Left lung (tissue), 10 donors: Measurements from ENCODE around the gene SLC39A1. TPM values are rescaled to one million over a fixed set of nuclear protein-coding genes. Genes with fewer than 3 reads are reported as not detected.

Experiments used
- ATAC-seq: fragments of 200-7000 bp; cut with Tn5 transposase; one replicate; pipeline ENCODE4 v1.9.1; 2020; ENCODE audit warnings: moderate library complexity
- DNase-seq, 4 donors: peaks; one replicate each; pipeline ENCODE4 v3.0.0-alpha.2; 2013 to 2020
- H3K27ac ChIP-seq, 2 donors: fragments of 200-600 bp; sonication (generic) in 1 of 2; one replicate each; pipeline versions ENCODE4 v1.5.0 to v1.8.0; 2020 to 2021
- H3K27me3 ChIP-seq, 2 donors: fragments of 200-600 bp; sonication (generic) in 1 of 2; one replicate each; pipeline versions ENCODE4 v1.5.0 to v1.8.0; 2020 to 2021
- H3K36me3 ChIP-seq, 2 donors: fragments of 200-600 bp; sonication (generic) in 1 of 2; one replicate each; pipeline versions ENCODE4 v1.5.0 to v1.8.0; 2020 to 2021
- H3K4me1 ChIP-seq, 2 donors: fragments of 200-600 bp; one replicate each; pipeline ENCODE4 v1.8.0; 2021
- H3K4me3 ChIP-seq, 2 donors: fragments of 200-600 bp; sonication (generic) in 1 of 2; one replicate each; pipeline versions ENCODE4 v1.5.0 to v1.8.0; 2020 to 2021; ENCODE audit warnings: mild to moderate bottlenecking in 1 of 2
- H3K9me3 ChIP-seq, 2 donors: fragments of 200-600 bp; sonication (generic) in 1 of 2; one replicate each; pipeline versions ENCODE4 v1.5.0 to v1.8.0; 2020 to 2021
- intact Hi-C, 2 donors: fragments of 100-400 bp; cut with DNase I; formaldehyde crosslinking; loops; one replicate each; pipeline versions ENCODE4 v1.11.2 to v1.14.2; 2022
- polyA plus RNA-seq, 6 donors: library from polyadenylated mRNA; unstranded; fragments of 120-200 nt; gene quantifications; one replicate each; pipeline ENCODE4 v1.2.1, GENCODE V29; 2013; ENCODE audit not compliant: insufficient read length in 6 of 6
- total RNA-seq, 2 donors: library from RNA; stranded (reverse); fragmentation: NEBNext Ultra II Directional; extraction: Animal tissue kit (Norgen Biotek cat#: 25700); gene quantifications; one replicate each; pipeline ENCODE4 v1.2.1, GENCODE V29; 2021
- TF ChIP-seq, protein P1 (sequence below), 2 donors: fragments of 200-600 bp; sonication (generic) in 1 of 2; IDR thresholded peaks; one replicate each; pipeline versions ENCODE4 v1.5.0 to v1.8.0; 2021; ENCODE audit warnings: antibody characterized with exemption in 2 of 2
- donor health status: DM: no; HTN: yes; CAD: no.
- donor health status: DM: no; HTN: no; CAD: no.

The SLC39A1 gene
- total and polyA plus RNA-seq, 8 donors: 59.1 to 185 (median 64.0) TPM

DNA sequence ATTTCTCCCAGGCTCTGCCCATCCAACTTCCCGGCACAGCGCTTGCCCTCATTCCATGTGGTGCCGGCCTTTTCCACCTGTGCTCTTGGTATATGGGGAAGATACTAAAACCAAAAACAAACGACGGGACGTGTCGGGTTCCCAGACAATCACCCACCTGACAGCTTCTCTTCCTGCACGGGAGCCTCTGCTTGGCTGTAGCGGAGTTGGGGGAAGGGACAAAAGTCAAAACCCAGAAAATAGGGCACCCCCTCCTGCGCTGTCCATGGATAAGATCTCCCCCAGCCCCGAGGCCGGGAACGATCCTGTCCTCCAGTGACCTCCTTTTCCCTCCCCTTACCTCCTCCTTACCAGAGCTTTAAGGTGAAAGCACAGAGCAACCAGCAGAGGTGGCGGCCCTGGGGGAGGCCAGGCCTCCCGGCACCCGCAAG is 13.5 kb upstream of the SLC39A1 start:
- Histone ChIP-seq H3K4me1 (peaks cover 15 to 49% of the 10 kb centered on the region in 2 donors), H3K9me3 (no peaks in the 10 kb centered on the region), H3K4me3 (peak overlapping the region; percentile 98 to 99), H3K27me3 (no peaks in the 10 kb centered on the region), H3K36me3 (peaks cover 0 to 53% of the 10 kb centered on the region in 2 donors), H3K27ac (peak overlapping the region; percentile 90)
- no peak for DNase-seq
- intact Hi-C loops: no loop called here
- ATAC-seq: peak; percentile 5
- TF ChIP-seq, protein P1, sequence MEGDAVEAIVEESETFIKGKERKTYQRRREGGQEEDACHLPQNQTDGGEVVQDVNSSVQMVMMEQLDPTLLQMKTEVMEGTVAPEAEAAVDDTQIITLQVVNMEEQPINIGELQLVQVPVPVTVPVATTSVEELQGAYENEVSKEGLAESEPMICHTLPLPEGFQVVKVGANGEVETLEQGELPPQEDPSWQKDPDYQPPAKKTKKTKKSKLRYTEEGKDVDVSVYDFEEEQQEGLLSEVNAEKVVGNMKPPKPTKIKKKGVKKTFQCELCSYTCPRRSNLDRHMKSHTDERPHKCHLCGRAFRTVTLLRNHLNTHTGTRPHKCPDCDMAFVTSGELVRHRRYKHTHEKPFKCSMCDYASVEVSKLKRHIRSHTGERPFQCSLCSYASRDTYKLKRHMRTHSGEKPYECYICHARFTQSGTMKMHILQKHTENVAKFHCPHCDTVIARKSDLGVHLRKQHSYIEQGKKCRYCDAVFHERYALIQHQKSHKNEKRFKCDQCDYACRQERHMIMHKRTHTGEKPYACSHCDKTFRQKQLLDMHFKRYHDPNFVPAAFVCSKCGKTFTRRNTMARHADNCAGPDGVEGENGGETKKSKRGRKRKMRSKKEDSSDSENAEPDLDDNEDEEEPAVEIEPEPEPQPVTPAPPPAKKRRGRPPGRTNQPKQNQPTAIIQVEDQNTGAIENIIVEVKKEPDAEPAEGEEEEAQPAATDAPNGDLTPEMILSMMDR (IDR thresholded peaks at IDR 0.05): no peak

GRCh38 chr1:153973525-153973924 is 10.2 kb upstream of the SLC39A1 start:
- Histone ChIP-seq H3K9me3 (no peaks in the 10 kb centered on the region), H3K4me3 (no peak overlapping the region), H3K36me3 (peaks cover 0 to 33% of the 10 kb centered on the region in 2 donors), H3K27me3 (no peaks in the 10 kb centered on the region), H3K4me1 (peaks cover 14 to 38% of the 10 kb centered on the region in 2 donors), H3K27ac (no peak overlapping the region)
- ATAC-seq (no peak), DNase-seq (no peak)
- TF ChIP-seq, protein P1 (IDR thresholded peaks at IDR 0.05): no peak
- intact Hi-C loops: no loop called here

DNA sequence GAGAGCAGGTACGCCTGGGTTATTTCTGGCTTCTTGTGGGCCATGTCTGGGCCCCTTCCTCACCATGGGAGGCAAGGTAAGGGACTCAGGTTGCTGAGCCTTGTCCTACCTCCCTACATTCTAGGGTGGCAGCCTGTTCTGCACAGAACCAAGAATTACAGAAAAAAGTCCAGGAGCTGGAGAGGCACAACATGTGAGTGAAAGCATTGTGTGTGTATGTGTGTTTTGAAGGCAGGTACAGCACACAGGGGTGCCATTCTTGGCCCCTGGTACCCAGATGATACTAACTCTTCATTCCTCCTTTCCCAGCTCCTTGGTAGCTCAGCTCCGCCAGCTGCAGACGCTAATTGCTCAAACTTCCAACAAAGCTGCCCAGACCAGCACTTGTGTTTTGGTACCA is 9.7 kb upstream of the SLC39A1 start:
- DNase-seq (no peak), ATAC-seq (no peak)
- Histone ChIP-seq H3K27ac (no peak overlapping the region), H3K27me3 (no peaks in the 10 kb centered on the region), H3K36me3 (peaks cover 0 to 33% of the 10 kb centered on the region in 2 donors), H3K4me1 (peaks cover 10 to 38% of the 10 kb centered on the region in 2 donors), H3K9me3 (no peaks in the 10 kb centered on the region), H3K4me3 (no peak overlapping the region)
- TF ChIP-seq, protein P1 (IDR thresholded peaks at IDR 0.05): no peak
- intact Hi-C loops: no loop called here

- Histone ChIP-seq H3K27ac (no peak overlapping the region), H3K27me3 (no peaks in the 10 kb centered on the region), H3K4me1 (peaks cover 0 to 38% of the 10 kb centered on the region in 2 donors), H3K36me3 (peaks cover 0 to 27% of the 10 kb centered on the region in 2 donors), H3K9me3 (no peaks in the 10 kb centered on the region), H3K4me3 (no peak overlapping the region)
- DNase-seq: no peak
- ATAC-seq: no peak
- intact Hi-C loops: no loop called here
- TF ChIP-seq, protein P1 (IDR thresholded peaks at IDR 0.05): no peak
Measured at GRCh38 chr1:153970346-153970745, 7.0 kb upstream of the SLC39A1 start.

- ATAC-seq: no peak
- TF ChIP-seq, protein P1 (IDR thresholded peaks at IDR 0.05): no peak
- peaks cover 0 to 49% of the 10 kb centered on the region in 2 donors for H3K4me1 ChIP-seq
- peaks cover 0 to 13% of the 10 kb centered on the region in 2 donors for H3K36me3 ChIP-seq
- DNase-seq: no peak
- H3K4me3 ChIP-seq: no peak overlapping the region
- intact Hi-C loops: no loop called here
- H3K27me3 ChIP-seq: no peaks in the 10 kb centered on the region
- no peak overlapping the region for H3K27ac ChIP-seq
- H3K9me3 ChIP-seq: no peaks in the 10 kb centered on the region
Measured at GRCh38 chr1:153968972-153969371, 5.6 kb upstream of the SLC39A1 start.
